Left renal pelvis (tissue), 4 donors: Measurements from ENCODE around the gene TDRD10. TPM values are rescaled to one million over a fixed set of nuclear protein-coding genes. Genes with fewer than 3 reads are reported as not detected.

ENCODE experiments used
- polyA plus RNA-seq, 4 donors: library from polyadenylated mRNA; unstranded; fragments of 120-200 nt; gene quantifications; one replicate each; pipeline ENCODE4 v1.2.1, GENCODE V29; 2013; ENCODE audit not compliant: insufficient read length in 4 of 4

The TDRD10 gene
- polyA plus RNA-seq, 4 donors, result 0.67 to 2.6 (median 1.8) TPM

Other genes with a start within 250 kb of the TDRD10 start
- gene HAX1, start 229.6 kb upstream of the TDRD10 start, polyA plus RNA-seq, result 10 to 100 TPM; 62.7 to 81.8 (median 78.3) TPM
- gene AQP10, start 181.1 kb upstream of the TDRD10 start, polyA plus RNA-seq, result under 1 TPM in 2 of 4 donors, not detected in 2; 0.09 to 0.41 TPM
- gene ATP8B2, start 176.7 kb upstream of the TDRD10 start, polyA plus RNA-seq, result 10 to 100 TPM; 24.4 to 45.4 (median 28.3) TPM
- gene IL6R, start 96.9 kb upstream of the TDRD10 start, polyA plus RNA-seq, result 1 to 10 TPM; 4.6 to 6.6 (median 5.4) TPM
- 10 to 100 TPM in 2 of 4 donors, 1 to 10 TPM in 2; 8.5 to 11.3 (median 10.6) TPM for gene SHE, start 193 bp downstream of the TDRD10 start, polyA plus RNA-seq
- gene UBE2Q1, start 56.4 kb downstream of the TDRD10 start, polyA plus RNA-seq, result 100 to 1,000 TPM in 3 of 4 donors, 10 to 100 TPM in 1; 89.8 to 130 (median 112) TPM
- gene CHRNB2, start 65.6 kb downstream of the TDRD10 start, polyA plus RNA-seq, result under 1 TPM; 0.35 to 0.50 (median 0.39) TPM
- 100 to 1,000 TPM; 131 to 146 (median 142) TPM for gene ADAR, start 106.0 kb downstream of the TDRD10 start, polyA plus RNA-seq